Panc1 (cell line): ENCODE measurements around the gene CCDC28A.

Experiments used
- POLR2AphosphoS5 ChIP-seq: IDR thresholded peaks from 2 replicates; pipeline ENCODE4 v1.6.1; 2012; ENCODE audit warnings: mild to moderate bottlenecking, low read depth, low read length, moderate library complexity
- TF ChIP-seq, protein P1 (sequence below): fragments of 450-650 bp; IDR thresholded peaks from 2 replicates; pipeline ENCODE4 v1.5.1; 2017; ENCODE audit warnings: mild to moderate bottlenecking

DNA sequence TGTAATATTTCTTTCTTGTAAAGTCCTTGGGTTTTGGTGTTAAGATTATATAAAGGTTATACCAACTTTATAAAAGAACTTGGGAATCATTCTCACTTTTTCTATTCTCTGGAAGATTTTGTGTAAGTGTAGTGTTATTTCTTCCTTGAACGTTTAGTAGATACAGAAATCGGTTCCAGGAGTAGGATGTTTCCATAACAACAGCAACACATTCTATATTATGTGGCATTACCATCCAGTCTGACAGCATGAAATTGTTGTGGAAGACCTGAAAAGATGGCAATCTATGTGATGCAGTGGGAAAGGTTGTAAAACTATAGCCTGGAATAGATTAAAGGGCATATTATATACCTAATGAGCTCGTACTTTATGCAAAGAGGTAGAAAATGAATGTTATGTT lies 36.1 kb downstream of the CCDC28A start:
- TF ChIP-seq POLR2AphosphoS5, result no peak
- TF ChIP-seq, protein P1, sequence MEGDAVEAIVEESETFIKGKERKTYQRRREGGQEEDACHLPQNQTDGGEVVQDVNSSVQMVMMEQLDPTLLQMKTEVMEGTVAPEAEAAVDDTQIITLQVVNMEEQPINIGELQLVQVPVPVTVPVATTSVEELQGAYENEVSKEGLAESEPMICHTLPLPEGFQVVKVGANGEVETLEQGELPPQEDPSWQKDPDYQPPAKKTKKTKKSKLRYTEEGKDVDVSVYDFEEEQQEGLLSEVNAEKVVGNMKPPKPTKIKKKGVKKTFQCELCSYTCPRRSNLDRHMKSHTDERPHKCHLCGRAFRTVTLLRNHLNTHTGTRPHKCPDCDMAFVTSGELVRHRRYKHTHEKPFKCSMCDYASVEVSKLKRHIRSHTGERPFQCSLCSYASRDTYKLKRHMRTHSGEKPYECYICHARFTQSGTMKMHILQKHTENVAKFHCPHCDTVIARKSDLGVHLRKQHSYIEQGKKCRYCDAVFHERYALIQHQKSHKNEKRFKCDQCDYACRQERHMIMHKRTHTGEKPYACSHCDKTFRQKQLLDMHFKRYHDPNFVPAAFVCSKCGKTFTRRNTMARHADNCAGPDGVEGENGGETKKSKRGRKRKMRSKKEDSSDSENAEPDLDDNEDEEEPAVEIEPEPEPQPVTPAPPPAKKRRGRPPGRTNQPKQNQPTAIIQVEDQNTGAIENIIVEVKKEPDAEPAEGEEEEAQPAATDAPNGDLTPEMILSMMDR, result no peak
